Keratinocyte (primary cell): Measurements from ENCODE around the gene TFDP1. TPM values are rescaled to one million over a fixed set of nuclear protein-coding genes. Genes with fewer than 3 reads are reported as not detected.

Experiments used
- DNase-seq: peaks from one replicate; pipeline ENCODE4 v3.0.0-alpha.2; 2011; ENCODE audit warnings: low read depth, missing footprints, low spot score
- FAIRE-seq: peaks from 2 replicates; lab custom pipeline; 2011; peaks lifted over from hg19 to GRCh38; lab: Jason Lieb, UNC
- H2AFZ ChIP-seq: 2 replicates; pipeline ENCODE4 v1.6.0; 2012; ENCODE audit warnings: low read length, control low read depth, inconsistent platforms; ENCODE audit not compliant: control insufficient read depth
- H3K27ac ChIP-seq: 2 replicates; pipeline ENCODE4 v1.5.1; 2011; ENCODE audit warnings: low read length; ENCODE audit not compliant: control insufficient read depth, insufficient read depth
- H3K27me3 ChIP-seq: 3 replicates; pipeline ENCODE4 v1.6.0; 2011; ENCODE audit warnings: low read length; ENCODE audit not compliant: control insufficient read depth, insufficient read depth; ENCODE audit errors: extremely low read depth
- H3K36me3 ChIP-seq, 2 experiments: 2 replicates in 1 of 2; 3 replicates in 1 of 2; pipeline ENCODE4 v1.5.1; 2011; ENCODE audit warnings: low read length in 2 of 2, mild to moderate bottlenecking in 1 of 2; ENCODE audit not compliant: control insufficient read depth in 2 of 2, insufficient read depth in 2 of 2; ENCODE audit errors: extremely low read depth in 1 of 2
- H3K4me1 ChIP-seq: 3 replicates; pipeline ENCODE4 v1.5.1; 2011; ENCODE audit warnings: low read length; ENCODE audit not compliant: control insufficient read depth, insufficient read depth; ENCODE audit errors: extremely low read depth
- H3K4me2 ChIP-seq: 3 replicates; pipeline ENCODE4 v1.6.0; 2011; ENCODE audit warnings: low read depth, low read length; ENCODE audit not compliant: control insufficient read depth, insufficient read depth; ENCODE audit errors: extremely low read depth
- H3K4me3 ChIP-seq, 3 experiments: fragments of 200-600 bp in 1 of 3; sonication (generic) in 1 of 3; 2 replicates in 2 of 3; 3 replicates in 1 of 3; pipeline ENCODE4 v1.5.1; 2011 to 2016; ENCODE audit warnings: low read length in 3 of 3, mild to moderate bottlenecking in 3 of 3, control low read depth in 2 of 3, inconsistent platforms in 1 of 3, low read depth in 1 of 3, mixed read lengths in 1 of 3, mixed run types in 1 of 3, moderate library complexity in 1 of 3; ENCODE audit not compliant: control insufficient read depth in 2 of 3, insufficient read depth in 2 of 3; ENCODE audit errors: extremely low read depth in 1 of 3
- H3K79me2 ChIP-seq: 2 replicates; pipeline ENCODE4 v1.6.0; 2012; ENCODE audit warnings: low read length; ENCODE audit not compliant: control insufficient read depth, insufficient read depth
- H3K9ac ChIP-seq: 3 replicates; pipeline ENCODE4 v1.6.0; 2011; ENCODE audit warnings: low read length; ENCODE audit not compliant: control insufficient read depth, insufficient read depth; ENCODE audit errors: extremely low read depth
- H3K9me1 ChIP-seq: 3 replicates; pipeline ENCODE4 v1.6.0; 2011; ENCODE audit warnings: low read length; ENCODE audit not compliant: control insufficient read depth, insufficient read depth; ENCODE audit errors: extremely low read depth
- H3K9me3 ChIP-seq: 2 replicates; pipeline ENCODE4 v1.5.1; 2012; ENCODE audit warnings: low read depth, low read length; ENCODE audit not compliant: control insufficient read depth
- H4K20me1 ChIP-seq: 3 replicates; pipeline ENCODE4 v1.6.0; 2011; ENCODE audit warnings: low read length; ENCODE audit not compliant: control insufficient read depth, insufficient read depth; ENCODE audit errors: extremely low read depth
- CTCF ChIP-seq, 3 experiments: IDR thresholded peaks in 1 of 3; conservative IDR thresholded peaks in 1 of 3; optimal IDR thresholded peaks in 1 of 3; 2 replicates in 2 of 3; 3 replicates in 1 of 3; pipeline versions ENCODE3 to v1.5.1; 2011; ENCODE audit warnings: low read length in 3 of 3, mild to moderate bottlenecking in 3 of 3, moderate library complexity in 2 of 3, control low read depth in 1 of 3, inconsistent platforms in 1 of 3; ENCODE audit not compliant: insufficient read depth in 2 of 3; ENCODE audit errors: extremely low read depth in 1 of 3
- EZH2 ChIP-seq: IDR thresholded peaks from one replicate; pipeline ENCODE4 v1.6.1; 2012; ENCODE audit warnings: inconsistent platforms, mild to moderate bottlenecking, low read length, moderate library complexity
- dilution Hi-C: fragments of 300-500 bp; cut with MboI; formaldehyde crosslinking; loops from one replicate; pipeline ENCODE4 v1.7.0; 2020; ENCODE audit warnings: low sequenced_read_pairs; ENCODE audit not compliant: extremely low pct_ligation_motif_present
- polyA plus RNA-seq, 5 experiments: library from polyadenylated mRNA; depleted of rRNA in 3 of 5; stranded (reverse) in 3 of 5; stranded (forward) in 1 of 5; unstranded in 1 of 5; fragments of >200 nt; gene quantifications; 1 replicate in 1 of 5; 2 replicates in 3 of 5; 3 replicates in 1 of 5; pipeline versions ENCODE4 v1.2.1 to v1.2.3, GENCODE V29; 2011 to 2012; ENCODE audit warnings: missing spikeins in 2 of 5, low read depth in 1 of 5, low replicate concordance in 1 of 5

TFDP1 gene
- polyA plus RNA-seq, 1 donor (not counting 4 experiments of a cell fraction or from before 2014, with no cell fraction given) = 105 TPM

- DNase-seq (no peak), FAIRE-seq (no peak)
- dilution Hi-C loops = no loop called here
Measured at GRCh38 chr13:113598481-113598880, 13.9 kb downstream of the TFDP1 start.

GRCh38 chr13:113599391-113599790, 14.8 kb downstream of the TFDP1 start:
- Histone ChIP-seq H3K27ac (no peak overlapping the region), H2AFZ (no peak overlapping the region), H3K9me3 (no peaks in the 10 kb centered on the region), H3K27me3 (no peaks in the 10 kb centered on the region), H3K4me3 (no peak overlapping the region), H3K9ac (no peak overlapping the region), H4K20me1 (peaks cover 33% of the 10 kb centered on the region), H3K9me1 (no peaks in the 10 kb centered on the region), H3K36me3 (peaks cover 37 to 41% of the 10 kb centered on the region in 2 experiments), H3K4me2 (no peak overlapping the region), H3K4me1 (no peaks in the 10 kb centered on the region), H3K79me2 (peaks cover 96% of the 10 kb centered on the region)
- dilution Hi-C loops = no loop called here
- no peak for FAIRE-seq
- TF ChIP-seq CTCF (optimal IDR thresholded peaks at IDR 0.05 in 1 of 3, IDR thresholded peaks at IDR 0.05 in 1 of 3, conservative IDR thresholded peaks at IDR 0.05 in 1 of 3; ENCODE audit: extremely low read depth in 1 of 3, insufficient read depth in 2 of 3, low read length in 3 of 3) (no peak), EZH2 (no peak)
- no peak for DNase-seq

More at GRCh38 chr13:113598481-113598880, 13.9 kb downstream of the TFDP1 start:
- TF ChIP-seq CTCF (optimal IDR thresholded peaks at IDR 0.05 in 1 of 3, IDR thresholded peaks at IDR 0.05 in 1 of 3, conservative IDR thresholded peaks at IDR 0.05 in 1 of 3; ENCODE audit: extremely low read depth in 1 of 3, insufficient read depth in 2 of 3, low read length in 3 of 3) (no peak), EZH2 (no peak)
- Histone ChIP-seq H3K4me2 (no peak overlapping the region), H3K4me3 (no peak overlapping the region), H3K9me1 (no peaks in the 10 kb centered on the region), H3K27ac (no peak overlapping the region), H4K20me1 (peaks cover 26% of the 10 kb centered on the region), H2AFZ (no peak overlapping the region), H3K27me3 (no peaks in the 10 kb centered on the region), H3K79me2 (peaks cover 96% of the 10 kb centered on the region), H3K4me1 (no peaks in the 10 kb centered on the region), H3K9ac (no peak overlapping the region), H3K9me3 (no peaks in the 10 kb centered on the region), H3K36me3 (peaks cover 35 to 41% of the 10 kb centered on the region in 2 experiments)
